Heart right ventricle (tissue), 16 donors: ENCODE data around the gene NFAT5. TPM values are rescaled to one million over a fixed set of nuclear protein-coding genes. Genes with fewer than 3 reads are reported as not detected.

Experiments used
- ATAC-seq, 8 donors: fragments of 200-7000 bp; cut with Tn5 transposase; one replicate each; pipeline ENCODE4 v1.9.1; 2020; ENCODE audit warnings: mild to moderate bottlenecking in 8 of 8, moderate library complexity in 8 of 8, moderate number of reproducible peaks in 1 of 8
- DNase-seq, 2 donors: peaks; one replicate each; pipeline ENCODE4 v3.0.0-alpha.2; 2020
- H3K27ac ChIP-seq, 10 donors: fragments of 200-600 bp; sonication (generic) in 2 of 10; one replicate each; pipeline versions ENCODE4 v1.5.0 to v1.8.0; 2020 to 2022; ENCODE audit warnings: mild to moderate bottlenecking in 3 of 10
- H3K27me3 ChIP-seq, 7 donors: fragments of 200-600 bp; one replicate each; pipeline ENCODE4 v1.8.0; 2021 to 2022; ENCODE audit warnings: mild to moderate bottlenecking in 2 of 7
- H3K36me3 ChIP-seq, 9 donors: fragments of 200-600 bp; sonication (generic) in 1 of 9; one replicate each; pipeline versions ENCODE4 v1.5.0 to v1.8.0; 2020 to 2022; ENCODE audit warnings: mild to moderate bottlenecking in 2 of 9
- H3K4me1 ChIP-seq, 9 donors: fragments of 200-600 bp; sonication (generic) in 1 of 9; one replicate each; pipeline versions ENCODE4 v1.5.0 to v1.8.0; 2020 to 2022; ENCODE audit warnings: mild to moderate bottlenecking in 4 of 9
- H3K4me3 ChIP-seq, 10 donors: fragments of 200-600 bp; sonication (generic) in 2 of 10; one replicate each; pipeline versions ENCODE4 v1.5.0 to v1.8.0; 2020 to 2022; ENCODE audit warnings: mild to moderate bottlenecking in 7 of 10, moderate library complexity in 2 of 10
- H3K9me3 ChIP-seq, 11 donors: fragments of 200-600 bp in 10 of 11; sonication (generic) in 2 of 11; one replicate each; pipeline versions ENCODE4 v1.5.0 to v1.8.0; 2013 to 2022; ENCODE audit warnings: mild to moderate bottlenecking in 2 of 11, control low read depth in 1 of 11, moderate library complexity in 1 of 11
- CTCF ChIP-seq, 9 donors: fragments of 200-600 bp; sonication (generic) in 2 of 9; IDR thresholded peaks; one replicate each; pipeline versions ENCODE4 v1.5.0 to v1.8.0; 2021 to 2022; ENCODE audit warnings: antibody characterized with exemption in 9 of 9, mild to moderate bottlenecking in 5 of 9, moderate library complexity in 1 of 9
- WGBS, 2 donors: extraction: QIAGEN DNeasy Blood & Tissue Kit; methylation state at CpG; one replicate each; pipeline ENCODE4 v1.1.7; 2013; ENCODE audit warnings: inconsistent platforms in 1 of 2; 5-methylcytosine and 5-hydroxymethylcytosine counted together
- intact Hi-C, 10 donors: fragments of 100-400 bp; cut with DNase I; formaldehyde crosslinking; loops; one replicate each; pipeline versions ENCODE4 v1.11.1 to v1.14.2; 2022
- polyA plus RNA-seq, 2 donors: library from polyadenylated mRNA; stranded (reverse); fragments of 200-250 nt; gene quantifications; one replicate each; pipeline ENCODE4 v1.2.3, GENCODE V29; 2013
- total RNA-seq, 10 donors: library from RNA; stranded (reverse); fragmentation: NEBNext Ultra II Directional in 3 of 10; extraction: Animal tissue kit (Norgen Biotek cat#: 25700) in 3 of 10; gene quantifications; one replicate each; pipeline versions ENCODE4 v1.2.1 to v1.2.4, GENCODE V29; 2021 to 2023
- donor health status: Arrhythmogenic right ventricular cardiomyopathy.
- donor health status: ischemic (EF 13 %, LVEDD 7.1; RV severe dilation, severe dysfunction).
- donor health status: healthy with polysubstance abuse.
- donor health status: DM: no; HTN: yes; CAD: no.
- donor health status: DM: no; HTN: no; CAD: no.
- donor health status: ischemic (EF 25% LVEDD 6.9; RV normal size, moderate dysfunction).
- donor health status: ischemic (EF 25% LVEDD 5.7; RV mildly dilated, moderate dysfunction).
- donor health status: healthy.
- donor health status: DM: yes; HTN: yes; CAD: no.
- donor health status: Ischemic cardiomyopathy.
- donor health status: ischemic (EF 35%, LVEDD 5.7; RV mildly dilated, moderate dysfunction).
- donor health status: nonischemic (EF 11% LVEDD 7.7; RV severe dilation, severe dysfunction).
- donor health status: DM: yes; HTN: yes; CAD: no.
- donor health status: PGD.
- donor health status: ischemic (EF 29% LVEDD 5.4; RV normal size, mild dysfunction).
- donor health status: nonischemic (EF 23%, LVEDD 6.1; RV moderate dilation, normal function).

The NFAT5 gene
- total and polyA plus RNA-seq, 12 donors = 1.7 to 23.7 (median 20.8) TPM

GRCh38 chr16:69531988-69532387 lies 33.8 kb upstream of the NFAT5 start:
- ATAC-seq (no peak), DNase-seq (no peak)
- Histone ChIP-seq H3K36me3 (no peaks in the 10 kb centered on the region), H3K4me1 (peaks cover 0 to 27% (median 3%) of the 10 kb centered on the region in 9 donors), H3K9me3 (no peaks in the 10 kb centered on the region), H3K4me3 (no peak overlapping the region), H3K27ac (no peak overlapping the region), H3K27me3 (peaks cover 0 to 10% (median 0%) of the 10 kb centered on the region in 7 donors)
- no peak for TF ChIP-seq CTCF (IDR thresholded peaks at IDR 0.05)
- WGBS, 2 donors = 96 to 100% methylated on average over 1 of the region's 1 CpG
- intact Hi-C loops = loop anchor here in 1 of 10 donors (5.0 kb wide), 1 partner anchor 50 kb away; no protein-coding TSS in a partner anchor

- no peak for TF ChIP-seq CTCF (IDR thresholded peaks at IDR 0.05)
- intact Hi-C loops = loop anchor here in 1 of 10 donors (5.0 kb wide), 1 partner anchor 51 kb away; no protein-coding TSS in a partner anchor
- WGBS, 2 donors = 48 to 57% methylated on average over 8 to 9 of the region's 9 CpGs
Measured at GRCh38 chr16:69532641-69533455, 32.9 kb upstream of the NFAT5 start.

GRCh38 chr16:69534720-69535119 lies 31.0 kb upstream of the NFAT5 start:
- intact Hi-C loops = loop anchor here in 1 of 10 donors (5.0 kb wide), 1 partner anchor 52 kb away; no protein-coding TSS in a partner anchor
- 100% methylated on average over 3 of the region's 3 CpGs for WGBS, 2 donors
- TF ChIP-seq CTCF (IDR thresholded peaks at IDR 0.05) = no peak
- ATAC-seq (no peak), DNase-seq (no peak)
- H3K9me3 ChIP-seq = no peaks in the 10 kb centered on the region
- H3K27me3 ChIP-seq = peaks cover 0 to 10% (median 0%) of the 10 kb centered on the region in 7 donors
- H3K4me1 ChIP-seq = peaks cover 0 to 27% (median 3%) of the 10 kb centered on the region in 9 donors
- H3K4me3 ChIP-seq = no peak overlapping the region
- H3K36me3 ChIP-seq = no peaks in the 10 kb centered on the region
- H3K27ac ChIP-seq = no peak overlapping the region

More at GRCh38 chr16:69532641-69533455, 32.9 kb upstream of the NFAT5 start:
- Histone ChIP-seq H3K4me3 (no peak overlapping the region), H3K4me1 (peaks cover 0 to 27% (median 3%) of the 10 kb centered on the region in 9 donors), H3K9me3 (no peaks in the 10 kb centered on the region), H3K27ac (no peak overlapping the region), H3K27me3 (peaks cover 0 to 10% (median 0%) of the 10 kb centered on the region in 7 donors), H3K36me3 (no peaks in the 10 kb centered on the region)
- no peak for DNase-seq
- no peak for ATAC-seq

GRCh38 chr16:69535123-69536050 lies 30.4 kb upstream of the NFAT5 start:
- DNase-seq (no peak), ATAC-seq (peak in 1 of 8 donors; percentile 19)
- Histone ChIP-seq H3K36me3 (no peaks in the 10 kb centered on the region), H3K4me1 (peaks cover 0 to 27% (median 3%) of the 10 kb centered on the region in 9 donors), H3K27me3 (peaks cover 0 to 10% (median 0%) of the 10 kb centered on the region in 7 donors), H3K9me3 (no peaks in the 10 kb centered on the region), H3K4me3 (no peak overlapping the region), H3K27ac (no peak overlapping the region)
- intact Hi-C loops = no loop called here
- 69 to 80% methylated on average over 8 of the region's 8 CpGs for WGBS, 2 donors
- TF ChIP-seq CTCF (IDR thresholded peaks at IDR 0.05) = no peak
